Heart left ventricle (tissue), 16 donors: Measurements from ENCODE around the gene ALPI. TPM values are rescaled to one million over a fixed set of nuclear protein-coding genes. Genes with fewer than 3 reads are reported as not detected.
"Not testable (repeated sequence)": the region's sequence is repeated elsewhere in the genome, so short reads cannot be mapped to it uniquely, and the experiment has no call there.

ENCODE experiments used
- ATAC-seq, 4 donors: fragments of 200-7000 bp; cut with Tn5 transposase; one replicate each; pipeline ENCODE4 v1.9.1; 2020 to 2022; ENCODE audit warnings: moderate library complexity in 4 of 4, mild to moderate bottlenecking in 3 of 4, moderate number of reproducible peaks in 1 of 4
- DNase-seq, 5 donors: peaks; one replicate each; pipeline ENCODE4 v3.0.0-alpha.2; 2020
- H3K27ac ChIP-seq, 12 donors: fragments of 200-600 bp; sonication (generic) in 4 of 12; one replicate each; pipeline versions ENCODE4 v1.5.0 to v1.8.0; 2016 to 2022; ENCODE audit warnings: mild to moderate bottlenecking in 2 of 12
- H3K27me3 ChIP-seq, 9 donors: fragments of 200-600 bp; sonication (generic) in 2 of 9; one replicate each; pipeline versions ENCODE4 v1.5.1 to v1.8.0; 2016 to 2022; ENCODE audit warnings: mild to moderate bottlenecking in 3 of 9
- H3K36me3 ChIP-seq, 9 donors: fragments of 200-600 bp; sonication (generic) in 2 of 9; one replicate each; pipeline versions ENCODE4 v1.5.0 to v1.8.0; 2018 to 2022; ENCODE audit warnings: mild to moderate bottlenecking in 2 of 9
- H3K4me1 ChIP-seq, 12 donors: fragments of 200-600 bp; sonication (generic) in 4 of 12; one replicate each; pipeline versions ENCODE4 v1.5.0 to v1.8.0; 2016 to 2022; ENCODE audit warnings: mild to moderate bottlenecking in 3 of 12
- H3K4me3 ChIP-seq, 12 donors: fragments of 200-600 bp; sonication (generic) in 4 of 12; one replicate each; pipeline versions ENCODE4 v1.5.0 to v1.8.0; 2017 to 2022; ENCODE audit warnings: mild to moderate bottlenecking in 9 of 12, moderate library complexity in 4 of 12
- H3K9me3 ChIP-seq, 12 donors: fragments of 200-600 bp; sonication (generic) in 4 of 12; one replicate each; pipeline versions ENCODE4 v1.5.0 to v1.8.0; 2016 to 2022; ENCODE audit warnings: mild to moderate bottlenecking in 1 of 12
- POLR2A ChIP-seq, 2 donors: fragments of 450-650 bp; IDR thresholded peaks; one replicate each; pipeline ENCODE4 v1.6.1; 2017; ENCODE audit warnings: antibody characterized with exemption in 2 of 2, mild to moderate bottlenecking in 2 of 2, moderate library complexity in 2 of 2
- WGBS, 4 donors: extraction: QIAGEN DNeasy Blood & Tissue Kit in 2 of 4; methylation state at CpG; one replicate each; pipeline versions ENCODE4 v1.1.5 to v1.1.7; 2013 to 2018; 5-methylcytosine and 5-hydroxymethylcytosine counted together
- intact Hi-C, 10 donors: fragments of 100-400 bp; cut with DNase I; formaldehyde crosslinking; loops; one replicate each; pipeline versions ENCODE4 v1.11.1 to v1.14.2; 2022
- long read RNA-seq, 3 donors: library from polyadenylated mRNA; unstranded; transcript quantifications; one replicate each; pipeline ENCODE4 v2.0.0, GENCODE V29; 2020 to 2021
- polyA plus RNA-seq, 2 donors: library from polyadenylated mRNA; stranded (reverse); fragments of 200-250 nt; gene quantifications; one replicate each; pipeline ENCODE4 v1.2.3, GENCODE V29; 2013
- total RNA-seq, 9 donors: library from RNA; depleted of rRNA in 2 of 9; stranded (reverse); fragments of >200 nt in 2 of 9; fragmentation: NEBNext Ultra II Directional in 3 of 9; extraction: Animal tissue kit (Norgen Biotek cat#: 25700) in 3 of 9; gene quantifications; one replicate each; pipeline versions ENCODE4 v1.1.0 to v1.2.4, GENCODE V29; 2016 to 2023
- TF ChIP-seq, protein P1 (sequence below), 12 donors: fragments of 200-600 bp; sonication (generic) in 4 of 12; IDR thresholded peaks; one replicate each; pipeline versions ENCODE4 v1.5.0 to v1.8.0; 2018 to 2022; ENCODE audit warnings: antibody characterized with exemption in 12 of 12, mild to moderate bottlenecking in 5 of 12
- donor health status: ischemic (EF 13 %, LVEDD 7.1; RV severe dilation, severe dysfunction).
- donor health status: healthy with polysubstance abuse.
- donor health status: DM: no; HTN: yes; CAD: no.
- donor health status: DM: no; HTN: no; CAD: no.
- donor health status: ischemic (EF 25% LVEDD 6.9; RV normal size, moderate dysfunction).
- donor health status: ischemic (EF 25% LVEDD 5.7; RV mildly dilated, moderate dysfunction).
- donor health status: healthy.
- donor health status: DM: yes; HTN: yes; CAD: no.
- donor health status: ischemic (EF 35%, LVEDD 5.7; RV mildly dilated, moderate dysfunction).
- donor health status: nonischemic (EF 11% LVEDD 7.7; RV severe dilation, severe dysfunction).
- donor health status: DM: yes; HTN: yes; CAD: no.
- donor health status: PGD.
- donor health status: ischemic (EF 29% LVEDD 5.4; RV normal size, mild dysfunction).
- donor health status: nonischemic (EF 23%, LVEDD 6.1; RV moderate dilation, normal function).

Gene ALPI
- not detected for total RNA-seq
- polyA plus RNA-seq = not detected
- long read RNA-seq, donor 1 = 0 reads
- long read RNA-seq, donor 2 = 0 reads
- long read RNA-seq, donor 3 = 0 reads

- DNase-seq (peak in 1 of 5 donors; percentile 6), ATAC-seq (no peak)
- Histone ChIP-seq H3K4me1 (no peaks in the 10 kb centered on the region), H3K9me3 (no peaks in the 10 kb centered on the region), H3K4me3 (no peak within 1 kb of the TSS), H3K27me3 (peaks cover 0 to 28% (median 15%) of the 10 kb centered on the region in 9 donors), H3K36me3 (no peaks in the 10 kb centered on the region), H3K27ac (no peak within 1 kb of the TSS)
- TF ChIP-seq, protein P1, sequence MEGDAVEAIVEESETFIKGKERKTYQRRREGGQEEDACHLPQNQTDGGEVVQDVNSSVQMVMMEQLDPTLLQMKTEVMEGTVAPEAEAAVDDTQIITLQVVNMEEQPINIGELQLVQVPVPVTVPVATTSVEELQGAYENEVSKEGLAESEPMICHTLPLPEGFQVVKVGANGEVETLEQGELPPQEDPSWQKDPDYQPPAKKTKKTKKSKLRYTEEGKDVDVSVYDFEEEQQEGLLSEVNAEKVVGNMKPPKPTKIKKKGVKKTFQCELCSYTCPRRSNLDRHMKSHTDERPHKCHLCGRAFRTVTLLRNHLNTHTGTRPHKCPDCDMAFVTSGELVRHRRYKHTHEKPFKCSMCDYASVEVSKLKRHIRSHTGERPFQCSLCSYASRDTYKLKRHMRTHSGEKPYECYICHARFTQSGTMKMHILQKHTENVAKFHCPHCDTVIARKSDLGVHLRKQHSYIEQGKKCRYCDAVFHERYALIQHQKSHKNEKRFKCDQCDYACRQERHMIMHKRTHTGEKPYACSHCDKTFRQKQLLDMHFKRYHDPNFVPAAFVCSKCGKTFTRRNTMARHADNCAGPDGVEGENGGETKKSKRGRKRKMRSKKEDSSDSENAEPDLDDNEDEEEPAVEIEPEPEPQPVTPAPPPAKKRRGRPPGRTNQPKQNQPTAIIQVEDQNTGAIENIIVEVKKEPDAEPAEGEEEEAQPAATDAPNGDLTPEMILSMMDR (IDR thresholded peaks at IDR 0.05) = no peak
- no peak for TF ChIP-seq POLR2A (IDR thresholded peaks at IDR 0.05)
- intact Hi-C loops = no loop called here
- 76 to 81% (median 79%) methylated on average over 11 to 14 of the region's 14 CpGs for WGBS, 4 donors
Observed at GRCh38 chr2:232455426-232456255, at the start of gene ALPI. TSS of gene ALPI (plus strand) at chr2:232456153. CDS start at chr2:232456200, 47 bp downstream.

- intact Hi-C loops = no loop called here
- WGBS, 4 donors = 85 to 97% (median 90%) methylated on average over 12 to 17 of the region's 17 CpGs
- no peak for TF ChIP-seq POLR2A (IDR thresholded peaks at IDR 0.05)
- TF ChIP-seq, protein P1 (IDR thresholded peaks at IDR 0.05) = no peak
- DNase-seq (no peak), ATAC-seq (no peak)
- Histone ChIP-seq H3K4me1 (no peaks in the 10 kb centered on the region), H3K9me3 (no peaks in the 10 kb centered on the region), H3K36me3 (no peaks in the 10 kb centered on the region), H3K27ac (no peak within 1 kb of the TSS), H3K4me3 (no peak within 1 kb of the TSS), H3K27me3 (peaks cover 0 to 23% (median 0%) of the 10 kb centered on the region in 9 donors)
Observed at GRCh38 chr2:232406556-232407310, 49.2 kb upstream of the ALPI start, which contains the start of gene ALPG. TSS of gene ALPG (plus strand) at chr2:232406844. CDS start at chr2:232406895, 51 bp downstream.

DNA sequence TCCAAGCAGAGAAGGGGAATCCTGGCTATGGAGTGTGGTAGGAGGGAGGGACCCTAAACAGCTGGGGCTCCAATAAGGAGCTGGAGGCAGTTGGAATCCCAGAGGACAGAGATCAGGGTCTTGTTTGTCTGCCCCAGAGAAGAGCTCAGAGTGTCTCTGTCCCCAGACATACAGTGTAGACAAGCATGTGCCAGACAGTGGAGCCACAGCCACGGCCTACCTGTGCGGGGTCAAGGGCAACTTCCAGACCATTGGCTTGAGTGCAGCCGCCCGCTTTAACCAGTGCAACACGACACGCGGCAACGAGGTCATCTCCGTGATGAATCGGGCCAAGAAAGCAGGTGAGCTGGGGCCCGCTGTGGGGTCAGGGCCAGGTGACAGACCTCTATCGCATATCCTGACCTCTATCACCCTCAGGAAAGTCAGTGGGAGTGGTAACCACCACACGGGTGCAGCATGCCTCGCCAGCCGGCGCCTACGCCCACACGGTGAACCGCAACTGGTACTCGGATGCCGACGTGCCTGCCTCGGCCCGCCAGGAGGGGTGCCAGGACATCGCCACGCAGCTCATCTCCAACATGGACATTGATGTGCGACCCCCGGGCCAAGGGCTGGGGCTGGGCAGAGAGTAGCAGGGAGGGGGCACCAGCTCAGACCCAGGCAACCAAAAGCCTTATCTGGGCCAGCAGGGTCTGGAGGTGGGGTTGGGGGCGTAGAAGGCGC, 48.4 kb upstream of the ALPI start:
- ATAC-seq, H3K4me3 ChIP-seq, H3K9me3 ChIP-seq, intact Hi-C loops, H3K27ac ChIP-seq, DNase-seq, H3K36me3 ChIP-seq, H3K4me1 ChIP-seq: not testable (repeated sequence)
- WGBS, 4 donors = 92 to 95% (median 93%) methylated on average over 19 to 30 of the region's 30 CpGs
- peaks cover 0 to 23% (median 3%) of the 10 kb centered on the region in 9 donors for H3K27me3 ChIP-seq

DNA sequence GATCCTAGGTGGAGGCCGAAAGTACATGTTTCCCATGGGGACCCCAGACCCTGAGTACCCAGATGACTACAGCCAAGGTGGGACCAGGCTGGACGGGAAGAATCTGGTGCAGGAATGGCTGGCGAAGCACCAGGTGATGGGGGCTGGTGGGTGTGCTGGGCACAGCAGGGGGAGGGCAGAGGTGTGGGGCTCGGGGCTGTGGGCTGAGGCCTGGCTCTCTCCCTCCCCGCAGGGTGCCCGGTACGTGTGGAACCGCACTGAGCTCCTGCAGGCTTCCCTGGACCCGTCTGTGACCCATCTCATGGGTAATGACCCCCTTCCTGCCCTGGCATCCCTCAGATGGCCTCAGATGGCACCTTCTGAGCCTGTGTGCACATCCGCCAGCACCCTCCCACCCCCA, 47.7 kb upstream of the ALPI start:
- DNase-seq, H3K4me3 ChIP-seq, H3K4me1 ChIP-seq, H3K27ac ChIP-seq, intact Hi-C loops, H3K9me3 ChIP-seq, H3K36me3 ChIP-seq: not testable (repeated sequence)
- 78 to 86% (median 84%) methylated on average over 10 of the region's 10 CpGs; no CpG with 5 or more reads in 1 of the 4 donors for WGBS, 4 donors
- ATAC-seq = peak in 1 of 4 donors; percentile 16
- peaks cover 0 to 29% (median 6%) of the 10 kb centered on the region in 9 donors for H3K27me3 ChIP-seq

DNA sequence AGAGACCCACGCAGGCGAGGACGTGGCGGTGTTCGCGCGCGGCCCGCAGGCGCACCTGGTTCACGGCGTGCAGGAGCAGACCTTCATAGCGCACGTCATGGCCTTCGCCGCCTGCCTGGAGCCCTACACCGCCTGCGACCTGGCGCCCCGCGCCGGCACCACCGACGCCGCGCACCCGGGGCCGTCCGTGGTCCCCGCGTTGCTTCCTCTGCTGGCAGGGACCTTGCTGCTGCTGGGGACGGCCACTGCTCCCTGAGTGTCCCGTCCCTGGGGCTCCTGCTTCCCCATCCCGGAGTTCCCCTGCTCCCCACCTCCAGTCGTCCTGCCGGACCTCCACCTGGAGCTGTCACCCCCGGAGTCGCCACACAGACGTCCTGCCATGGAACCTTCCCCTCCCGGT, 46.3 kb upstream of the ALPI start:
- H3K9me3 ChIP-seq, intact Hi-C loops, DNase-seq, H3K36me3 ChIP-seq, ATAC-seq, H3K4me3 ChIP-seq, H3K27ac ChIP-seq, H3K4me1 ChIP-seq: not testable (repeated sequence)
- peaks cover 0 to 42% (median 6%) of the 10 kb centered on the region in 9 donors for H3K27me3 ChIP-seq
- WGBS, 4 donors = 30 to 79% (median 56%) methylated on average over 7 to 40 of the region's 40 CpGs
